Skeletal muscle tissue (tissue), 4 donors: ENCODE results near the gene GAB1. TPM values are rescaled to one million over a fixed set of nuclear protein-coding genes. Genes with fewer than 3 reads are reported as not detected.
A peak's percentile ranks its signal among the peaks of the same experiment; 100 is the strongest.

Experiments used
- H3K27ac ChIP-seq: one replicate; pipeline ENCODE4 v1.7.0; 2013; ENCODE audit warnings: mild to moderate bottlenecking, low read depth, low read length, inconsistent platforms
- H3K27me3 ChIP-seq, 3 donors: one replicate each; pipeline ENCODE4 v1.7.0; 2013; ENCODE audit warnings: low read length in 3 of 3; ENCODE audit not compliant: control insufficient read depth in 3 of 3, insufficient read depth in 3 of 3
- H3K36me3 ChIP-seq, 3 donors: one replicate each; pipeline ENCODE4 v1.7.0; 2013; ENCODE audit warnings: low read length in 3 of 3; ENCODE audit not compliant: control insufficient read depth in 3 of 3, insufficient read depth in 3 of 3
- H3K4me1 ChIP-seq, 3 donors: one replicate each; pipeline ENCODE4 v1.7.0; 2013; ENCODE audit warnings: low read length in 3 of 3, mild to moderate bottlenecking in 3 of 3; ENCODE audit not compliant: control insufficient read depth in 3 of 3, insufficient read depth in 3 of 3
- H3K4me3 ChIP-seq, 3 donors: one replicate each; pipeline ENCODE4 v1.7.0; 2013; ENCODE audit warnings: low read length in 3 of 3
- H3K9ac ChIP-seq, 3 donors: one replicate each; pipeline ENCODE4 v1.7.0; 2013; ENCODE audit warnings: low read length in 3 of 3, mild to moderate bottlenecking in 3 of 3, moderate library complexity in 2 of 3, low read depth in 1 of 3
- H3K9me3 ChIP-seq, 3 donors: one replicate each; pipeline ENCODE4 v1.7.0; 2013; ENCODE audit warnings: low read length in 3 of 3; ENCODE audit not compliant: control insufficient read depth in 3 of 3
- total RNA-seq: library from RNA; depleted of rRNA; stranded (reverse); fragments of >200 nt; gene quantifications from one replicate; pipeline ENCODE4 v1.2.3, GENCODE V29; 2014
- donor health status: Osteomylitis.

The GAB1 gene
- total RNA-seq, result 36.0 TPM

DNA sequence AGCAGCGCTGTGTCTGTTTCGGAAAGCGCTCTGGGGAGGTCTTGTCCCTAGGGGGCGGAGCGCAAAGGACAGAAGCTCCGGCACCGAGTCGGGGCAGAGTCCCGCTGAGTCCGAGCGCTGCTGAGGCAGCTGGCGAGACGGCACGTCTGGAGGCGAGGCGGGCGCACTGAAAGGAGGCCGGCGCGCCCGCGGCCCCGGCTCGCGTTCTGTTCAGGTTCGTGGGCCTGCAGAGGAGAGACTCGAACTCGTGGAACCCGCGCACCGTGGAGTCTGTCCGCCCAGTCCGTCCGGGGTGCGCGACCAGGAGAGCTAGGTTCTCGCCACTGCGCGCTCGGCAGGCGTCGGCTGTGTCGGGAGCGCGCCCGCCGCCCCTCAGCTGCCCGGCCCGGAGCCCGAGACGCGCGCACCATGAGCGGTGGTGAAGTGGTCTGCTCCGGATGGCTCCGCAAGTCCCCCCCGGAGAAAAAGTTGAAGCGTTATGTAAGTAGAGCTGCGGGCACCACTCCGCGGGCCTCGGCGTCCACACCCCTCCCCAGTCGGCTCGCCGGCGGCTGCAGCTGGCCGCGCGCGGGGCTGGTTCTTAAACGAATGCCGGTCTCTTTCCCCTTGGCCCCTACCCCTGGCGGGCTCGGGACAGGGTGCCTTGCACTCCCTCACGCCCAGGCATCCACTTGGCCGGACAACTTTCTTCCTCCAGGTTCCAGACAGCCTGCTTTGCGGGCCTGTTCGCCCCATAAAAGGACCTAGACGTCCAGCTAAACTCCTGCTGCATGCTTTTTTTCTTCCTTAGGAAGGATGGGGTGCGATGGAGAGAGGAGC lies at the start of gene GAB1:
Gene GAB1 (plus strand): TSS at position 96 of the 819 bp plus-strand sequence. CDS start 313 bp downstream, at position 409.
- Histone ChIP-seq H3K27me3 (no peaks in the 10 kb centered on the region), H3K9me3 (no peaks in the 10 kb centered on the region), H3K27ac (peak within 1 kb of the TSS; percentile 96), H3K4me1 (peaks cover 21 to 32% (median 29%) of the 10 kb centered on the region in 3 donors), H3K9ac (peak within 1 kb of the TSS; percentile 79 to 98 (median 91)), H3K36me3 (no peaks in the 10 kb centered on the region), H3K4me3 (peak within 1 kb of the TSS; percentile 90 to 98 (median 92))

DNA sequence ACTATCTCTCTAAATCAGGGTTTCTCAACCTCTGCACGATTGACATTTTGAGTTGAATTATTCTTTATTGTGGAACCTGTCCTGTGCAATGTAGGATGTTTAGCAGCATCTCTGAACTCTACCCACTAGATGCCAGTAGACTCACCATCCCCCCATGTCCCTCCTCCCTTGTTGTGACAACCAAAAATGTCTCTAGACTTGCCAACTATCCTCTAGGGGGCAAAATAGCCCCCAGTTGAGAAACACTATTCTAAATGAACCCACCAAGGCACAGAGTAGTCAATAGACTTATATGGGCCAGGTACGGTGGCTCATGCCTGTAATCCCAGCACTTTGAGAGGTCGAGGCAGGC lies 49.1 kb upstream of the GAB1 start:
- no peak overlapping the region for H3K9ac ChIP-seq
- H3K27ac ChIP-seq, result peak overlapping the region; percentile 70

DNA sequence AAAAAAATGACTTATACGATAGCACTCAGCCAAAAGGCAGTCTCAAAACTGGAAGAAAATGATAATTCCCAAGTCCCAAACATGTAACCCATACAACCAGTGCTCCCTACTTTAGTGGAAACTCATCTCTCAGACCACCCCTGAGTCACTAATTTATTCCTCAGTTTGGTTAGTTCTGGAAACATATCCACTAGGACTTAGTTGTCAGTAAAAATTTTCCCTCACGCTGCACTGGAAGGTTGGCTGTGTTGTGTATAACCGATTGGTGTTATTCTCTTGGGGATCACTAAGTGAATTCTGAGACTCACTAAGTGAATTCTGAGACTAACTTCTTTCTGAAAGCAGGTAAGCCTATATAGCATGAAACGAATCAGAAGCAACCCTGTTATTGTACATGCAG lies 48.5 kb upstream of the GAB1 start:
- no peak overlapping the region for H3K4me3 ChIP-seq
- no peaks in the 10 kb centered on the region for H3K9me3 ChIP-seq
- no peaks in the 10 kb centered on the region for H3K36me3 ChIP-seq
- peaks cover 7 to 17% (median 9%) of the 10 kb centered on the region in 3 donors for H3K4me1 ChIP-seq
- H3K27me3 ChIP-seq, result no peaks in the 10 kb centered on the region
- H3K27ac ChIP-seq, result no peak overlapping the region
- no peak overlapping the region for H3K9ac ChIP-seq

More for the DNA sequence above, 49.1 kb upstream of the GAB1 start:
- no peaks in the 10 kb centered on the region for H3K27me3 ChIP-seq
- H3K4me1 ChIP-seq, result peaks cover 7 to 17% (median 9%) of the 10 kb centered on the region in 3 donors
- H3K4me3 ChIP-seq, result no peak overlapping the region
- no peaks in the 10 kb centered on the region for H3K9me3 ChIP-seq
- no peaks in the 10 kb centered on the region for H3K36me3 ChIP-seq

DNA sequence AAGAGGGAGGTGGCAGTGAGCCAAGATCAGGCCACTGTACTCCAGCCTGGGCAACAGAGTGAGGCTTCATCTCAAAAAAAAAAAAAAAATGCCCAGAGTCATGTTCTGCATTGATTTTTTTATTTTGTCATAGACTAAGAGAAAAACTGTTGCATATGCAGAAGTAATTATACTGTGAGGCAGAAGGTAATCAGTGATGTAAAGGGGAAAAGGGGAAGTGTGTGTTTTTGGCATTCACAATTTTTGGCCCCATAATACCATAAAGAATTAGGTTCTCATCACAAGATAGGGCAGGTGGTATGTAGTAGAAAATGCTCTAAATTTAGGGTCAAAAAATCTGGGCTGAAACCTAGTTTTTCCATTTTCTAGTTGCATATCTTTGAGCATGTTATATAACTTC lies 47.3 kb upstream of the GAB1 start:
- H3K36me3 ChIP-seq, result no peaks in the 10 kb centered on the region
- H3K9ac ChIP-seq, result no peak overlapping the region
- no peaks in the 10 kb centered on the region for H3K9me3 ChIP-seq
- H3K27me3 ChIP-seq, result no peaks in the 10 kb centered on the region
- H3K4me1 ChIP-seq, result peaks cover 7 to 25% (median 9%) of the 10 kb centered on the region in 3 donors
- no peak overlapping the region for H3K4me3 ChIP-seq
- H3K27ac ChIP-seq, result no peak overlapping the region

DNA sequence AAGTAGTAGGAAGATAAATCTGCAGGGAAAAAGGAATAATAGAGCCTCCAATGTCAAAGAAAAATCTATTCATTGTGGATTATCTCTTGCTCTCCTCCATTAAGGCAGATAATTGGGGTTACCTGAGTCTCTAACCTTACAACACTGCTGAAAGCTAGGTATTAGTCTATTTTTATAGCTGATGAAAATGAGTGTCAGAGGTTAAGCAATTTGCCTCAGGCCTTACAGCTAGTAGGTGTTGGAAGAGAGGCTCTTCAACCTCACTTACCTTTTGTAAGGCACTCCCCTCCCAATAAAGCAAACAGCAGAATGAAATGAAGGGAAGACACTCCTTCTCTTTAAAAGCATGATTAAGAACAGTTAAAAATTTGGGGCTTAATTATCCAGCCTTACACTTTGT lies 45.4 kb upstream of the GAB1 start:
- Histone ChIP-seq H3K27me3 (no peaks in the 10 kb centered on the region), H3K4me1 (peaks cover 0 to 17% (median 3%) of the 10 kb centered on the region in 3 donors), H3K4me3 (no peak overlapping the region), H3K36me3 (no peaks in the 10 kb centered on the region), H3K27ac (no peak overlapping the region), H3K9ac (no peak overlapping the region), H3K9me3 (no peaks in the 10 kb centered on the region)

DNA sequence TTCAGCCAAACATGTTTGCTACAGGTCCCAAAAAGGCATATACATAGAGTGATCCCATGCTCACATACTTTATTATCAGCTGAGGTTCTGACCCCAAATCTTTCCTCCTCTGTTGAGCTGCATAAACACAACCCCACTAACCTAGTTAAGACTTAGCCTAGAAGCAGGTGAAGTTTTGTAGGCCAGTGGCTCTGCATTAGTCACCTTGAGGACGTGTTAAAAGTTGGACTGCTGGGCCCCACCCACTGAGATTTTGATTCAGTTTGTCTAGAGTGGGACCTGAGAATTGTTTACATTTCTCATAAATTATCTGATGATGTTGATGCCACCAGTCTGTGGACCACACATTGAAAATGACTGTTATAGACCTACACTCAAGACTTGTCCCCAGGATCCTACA lies 43.8 kb upstream of the GAB1 start:
- Histone ChIP-seq H3K4me1 (peaks cover 0 to 8% (median 0%) of the 10 kb centered on the region in 3 donors), H3K27me3 (no peaks in the 10 kb centered on the region), H3K36me3 (no peaks in the 10 kb centered on the region), H3K4me3 (no peak overlapping the region), H3K9me3 (no peaks in the 10 kb centered on the region), H3K9ac (no peak overlapping the region), H3K27ac (no peak overlapping the region)

DNA sequence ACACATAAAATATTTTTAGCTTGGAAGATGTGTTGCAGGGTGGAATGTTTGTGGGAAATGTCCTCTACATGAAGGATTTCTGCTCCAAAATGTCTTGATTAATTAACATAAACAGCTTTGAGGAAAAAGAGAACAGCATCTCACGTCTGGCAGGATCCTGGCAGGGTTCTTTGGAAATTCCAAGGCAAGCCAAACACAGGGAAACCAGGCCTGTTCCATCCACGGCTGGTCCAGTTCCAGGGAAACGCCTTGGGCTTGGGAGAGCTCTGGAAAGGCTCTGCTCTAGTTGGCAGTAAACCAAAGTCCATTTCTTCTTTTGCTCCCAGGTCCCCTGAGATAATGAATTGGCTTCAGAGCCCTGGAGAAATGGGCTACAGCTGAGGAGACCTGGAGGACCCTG lies 42.4 kb upstream of the GAB1 start:
- no peak overlapping the region for H3K4me3 ChIP-seq
- no peak overlapping the region for H3K27ac ChIP-seq

DNA sequence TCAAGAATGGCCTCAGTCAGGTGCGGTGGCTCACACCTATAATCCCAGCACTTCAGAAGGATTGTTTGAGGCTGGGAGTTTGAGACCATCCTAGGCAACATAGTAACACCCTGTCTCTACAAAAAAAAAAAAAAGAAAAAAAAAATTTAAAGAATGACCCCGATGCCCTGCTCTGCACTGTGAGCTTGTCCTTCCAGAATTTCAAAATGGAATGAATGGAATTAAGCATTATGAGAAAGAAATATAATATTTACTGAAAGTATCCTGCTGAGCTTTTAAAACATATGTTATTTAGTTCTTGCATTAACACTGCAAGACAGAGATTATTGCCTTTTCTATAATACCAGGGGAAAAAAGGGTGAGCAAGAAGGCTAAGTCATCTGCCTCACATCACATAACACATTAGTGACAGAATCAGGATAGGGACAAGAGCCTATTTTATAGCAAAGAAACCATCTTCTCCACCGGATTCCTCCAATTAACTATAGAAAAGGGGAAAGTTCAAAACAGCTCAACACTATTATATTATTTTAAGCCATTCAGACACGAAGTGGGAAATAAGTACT lies 41.9 kb upstream of the GAB1 start:
- H3K9ac ChIP-seq, result no peak overlapping the region
- H3K36me3 ChIP-seq, result no peaks in the 10 kb centered on the region
- peaks cover 0 to 8% (median 0%) of the 10 kb centered on the region in 3 donors for H3K4me1 ChIP-seq
- H3K9me3 ChIP-seq, result no peaks in the 10 kb centered on the region
- no peaks in the 10 kb centered on the region for H3K27me3 ChIP-seq
- H3K27ac ChIP-seq, result no peak overlapping the region
- no peak overlapping the region for H3K4me3 ChIP-seq

More for the DNA sequence above, 42.4 kb upstream of the GAB1 start:
- H3K27me3 ChIP-seq, result no peaks in the 10 kb centered on the region
- H3K9me3 ChIP-seq, result no peaks in the 10 kb centered on the region
- no peaks in the 10 kb centered on the region for H3K36me3 ChIP-seq
- H3K9ac ChIP-seq, result no peak overlapping the region
- H3K4me1 ChIP-seq, result peaks cover 0 to 8% (median 0%) of the 10 kb centered on the region in 3 donors

DNA sequence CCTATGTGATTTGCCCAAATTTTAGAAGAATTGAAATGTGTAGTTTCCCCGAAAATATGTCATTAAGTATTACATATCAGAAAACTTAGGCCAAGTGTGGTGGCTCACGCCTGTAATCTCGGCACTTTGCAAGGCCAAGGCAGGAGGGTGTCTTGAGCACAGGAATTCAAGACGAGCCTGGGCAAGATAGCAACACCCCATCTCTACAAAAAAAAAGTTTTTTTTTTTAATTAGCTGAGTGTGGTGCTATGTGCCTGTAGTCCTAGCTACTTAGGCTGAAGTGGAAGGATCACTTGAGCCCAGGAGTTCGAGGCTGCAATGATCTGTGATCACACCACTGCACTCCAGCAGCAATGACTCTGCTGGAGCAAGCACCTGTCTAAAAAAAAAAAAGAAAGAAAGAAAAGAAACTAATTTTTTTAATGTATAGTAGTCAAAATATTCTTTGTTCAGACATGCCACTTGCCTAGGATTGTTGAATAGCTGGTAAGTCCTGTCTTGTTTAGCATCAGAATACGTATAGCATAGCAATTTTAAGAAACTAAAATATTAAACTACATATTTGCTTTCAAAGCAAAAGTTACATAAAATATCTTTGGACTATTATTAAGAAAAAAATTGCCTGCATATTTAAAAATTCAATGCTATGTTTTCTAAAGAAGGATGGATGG lies 40.1 kb upstream of the GAB1 start:
- Histone ChIP-seq H3K4me1 (peaks cover 0 to 8% (median 0%) of the 10 kb centered on the region in 3 donors), H3K9me3 (no peaks in the 10 kb centered on the region), H3K27ac (no peak overlapping the region), H3K27me3 (no peaks in the 10 kb centered on the region), H3K4me3 (no peak overlapping the region), H3K36me3 (no peaks in the 10 kb centered on the region), H3K9ac (no peak overlapping the region)

DNA sequence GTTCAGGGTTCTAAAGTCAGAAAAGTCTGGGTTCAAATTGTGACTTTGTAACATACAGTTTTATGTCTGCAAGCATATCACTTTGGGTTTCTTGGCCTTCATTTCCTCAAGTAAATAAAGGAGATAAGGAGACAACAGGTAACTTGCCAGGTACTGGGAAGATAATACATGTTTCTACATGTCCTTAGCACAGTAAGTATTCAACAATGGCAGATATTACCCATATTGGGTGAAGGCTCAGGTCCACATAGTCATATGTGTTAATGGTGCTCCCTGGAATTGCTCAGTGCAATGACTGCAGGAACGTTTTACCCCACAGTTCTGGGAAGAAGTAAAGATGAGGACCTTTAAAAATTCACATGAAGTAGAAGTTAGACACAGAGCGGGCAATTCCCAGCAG lies 35.8 kb upstream of the GAB1 start:
- H3K9me3 ChIP-seq, result no peaks in the 10 kb centered on the region
- no peak overlapping the region for H3K27ac ChIP-seq
- no peaks in the 10 kb centered on the region for H3K4me1 ChIP-seq
- H3K9ac ChIP-seq, result no peak overlapping the region
- H3K4me3 ChIP-seq, result no peak overlapping the region
- H3K36me3 ChIP-seq, result no peaks in the 10 kb centered on the region
- H3K27me3 ChIP-seq, result no peaks in the 10 kb centered on the region
